Prostate gland (tissue), 2 donors: Measurements from ENCODE around the gene CNDP2. TPM values are rescaled to one million over a fixed set of nuclear protein-coding genes. Genes with fewer than 3 reads are reported as not detected.

ENCODE experiments used
- DNase-seq: peaks from one replicate; pipeline ENCODE4 v3.0.0-alpha.2; 2019; ENCODE audit warnings: low spot score
- H3K27ac ChIP-seq, 2 donors: fragments of 200-600 bp; sonication (generic); 2 replicates each; pipeline ENCODE4 v1.5.1; 2017 to 2019
- H3K27me3 ChIP-seq: fragments of 200-600 bp; sonication (generic); replicated peaks from 2 replicates; pipeline ENCODE4 v1.5.1; 2019; ENCODE audit not compliant: insufficient read depth
- H3K36me3 ChIP-seq, 2 donors: fragments of 200-600 bp; sonication (generic); 1 replicate in 1 of 2; 2 replicates in 1 of 2; pipeline versions ENCODE4 v1.5.1 to v1.8.1; 2017 to 2019
- H3K4me1 ChIP-seq: fragments of 200-600 bp; sonication (generic); replicated peaks from 2 replicates; pipeline ENCODE4 v1.5.1; 2019
- H3K4me3 ChIP-seq, 2 donors: fragments of 200-600 bp; sonication (generic); 2 replicates each; pipeline ENCODE4 v1.5.1; 2017 to 2019
- H3K9me3 ChIP-seq: fragments of 200-600 bp; sonication (generic); 2 replicates; pipeline ENCODE4 v1.5.1; 2017
- POLR2A ChIP-seq: fragments of 450-650 bp; IDR thresholded peaks from one replicate; pipeline ENCODE4 v1.6.1; 2016; ENCODE audit warnings: antibody characterized with exemption, mild to moderate bottlenecking
- POLR2AphosphoS5 ChIP-seq: sonication (generic); formaldehyde crosslinking; IDR thresholded peaks from one replicate; pipeline ENCODE4 v1.6.1; 2017; ENCODE audit warnings: antibody characterized with exemption
- WGBS: methylation state at CpG from one replicate; pipeline ENCODE4 v1.1.5; 2018; 5-methylcytosine and 5-hydroxymethylcytosine counted together
- intact Hi-C: fragments of 100-400 bp; cut with DNase I; formaldehyde crosslinking; loops from one replicate; pipeline ENCODE4 v1.14.2; 2022
- total RNA-seq, 2 donors: library from RNA; depleted of rRNA; stranded (reverse); fragments of >200 nt; gene quantifications; one replicate each; pipeline ENCODE4 v1.1.0, GENCODE V29; 2016
- TF ChIP-seq, protein P1 (sequence below), 4 experiments: fragments of 200-600 bp in 2 of 4; fragments of 450-650 bp in 2 of 4; sonication (generic) in 2 of 4; IDR thresholded peaks; 1 replicate in 3 of 4; 2 replicates in 1 of 4; pipeline ENCODE4 v1.5.1; 2016 to 2019; ENCODE audit warnings: antibody characterized with exemption in 4 of 4, mild to moderate bottlenecking in 2 of 4, moderate library complexity in 2 of 4

CNDP2 gene
- total RNA-seq, 2 donors from 2014 or later = 144 to 294 TPM

DNA sequence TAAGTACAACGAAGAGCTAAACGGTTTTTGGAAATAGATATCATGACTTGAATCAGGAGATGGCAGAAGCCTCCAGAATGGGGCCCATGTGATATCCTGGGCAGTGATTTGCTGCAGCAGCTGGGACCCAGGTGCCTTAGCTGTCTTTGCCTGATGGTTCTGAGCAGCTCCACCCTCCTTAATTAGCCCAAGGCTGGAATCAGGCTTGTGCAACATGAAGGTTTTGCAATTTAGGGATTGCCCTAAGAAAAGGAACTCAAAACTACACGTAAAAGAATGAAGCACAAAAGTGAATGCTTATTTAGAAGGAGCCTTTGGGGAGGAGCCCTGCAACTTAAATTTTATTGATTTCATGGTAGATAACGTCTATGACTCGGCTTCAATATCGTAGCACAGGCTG lies 17.3 kb upstream of the CNDP2 start:
- H3K9me3 ChIP-seq = no peaks in the 10 kb centered on the region
- WGBS = 75% methylated on average over 6 of the region's 6 CpGs
- no peaks in the 10 kb centered on the region for H3K36me3 ChIP-seq
- no peak overlapping the region for H3K27ac ChIP-seq
- no peak overlapping the region for H3K4me3 ChIP-seq
- DNase-seq = no peak
- H3K27me3 ChIP-seq = no peaks in the 10 kb centered on the region
- intact Hi-C loops = no loop called here
- TF ChIP-seq, protein P1, sequence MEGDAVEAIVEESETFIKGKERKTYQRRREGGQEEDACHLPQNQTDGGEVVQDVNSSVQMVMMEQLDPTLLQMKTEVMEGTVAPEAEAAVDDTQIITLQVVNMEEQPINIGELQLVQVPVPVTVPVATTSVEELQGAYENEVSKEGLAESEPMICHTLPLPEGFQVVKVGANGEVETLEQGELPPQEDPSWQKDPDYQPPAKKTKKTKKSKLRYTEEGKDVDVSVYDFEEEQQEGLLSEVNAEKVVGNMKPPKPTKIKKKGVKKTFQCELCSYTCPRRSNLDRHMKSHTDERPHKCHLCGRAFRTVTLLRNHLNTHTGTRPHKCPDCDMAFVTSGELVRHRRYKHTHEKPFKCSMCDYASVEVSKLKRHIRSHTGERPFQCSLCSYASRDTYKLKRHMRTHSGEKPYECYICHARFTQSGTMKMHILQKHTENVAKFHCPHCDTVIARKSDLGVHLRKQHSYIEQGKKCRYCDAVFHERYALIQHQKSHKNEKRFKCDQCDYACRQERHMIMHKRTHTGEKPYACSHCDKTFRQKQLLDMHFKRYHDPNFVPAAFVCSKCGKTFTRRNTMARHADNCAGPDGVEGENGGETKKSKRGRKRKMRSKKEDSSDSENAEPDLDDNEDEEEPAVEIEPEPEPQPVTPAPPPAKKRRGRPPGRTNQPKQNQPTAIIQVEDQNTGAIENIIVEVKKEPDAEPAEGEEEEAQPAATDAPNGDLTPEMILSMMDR (IDR thresholded peaks at IDR 0.05) = no peak
- no peak for TF ChIP-seq POLR2AphosphoS5
- H3K4me1 ChIP-seq = no peaks in the 10 kb centered on the region

DNA sequence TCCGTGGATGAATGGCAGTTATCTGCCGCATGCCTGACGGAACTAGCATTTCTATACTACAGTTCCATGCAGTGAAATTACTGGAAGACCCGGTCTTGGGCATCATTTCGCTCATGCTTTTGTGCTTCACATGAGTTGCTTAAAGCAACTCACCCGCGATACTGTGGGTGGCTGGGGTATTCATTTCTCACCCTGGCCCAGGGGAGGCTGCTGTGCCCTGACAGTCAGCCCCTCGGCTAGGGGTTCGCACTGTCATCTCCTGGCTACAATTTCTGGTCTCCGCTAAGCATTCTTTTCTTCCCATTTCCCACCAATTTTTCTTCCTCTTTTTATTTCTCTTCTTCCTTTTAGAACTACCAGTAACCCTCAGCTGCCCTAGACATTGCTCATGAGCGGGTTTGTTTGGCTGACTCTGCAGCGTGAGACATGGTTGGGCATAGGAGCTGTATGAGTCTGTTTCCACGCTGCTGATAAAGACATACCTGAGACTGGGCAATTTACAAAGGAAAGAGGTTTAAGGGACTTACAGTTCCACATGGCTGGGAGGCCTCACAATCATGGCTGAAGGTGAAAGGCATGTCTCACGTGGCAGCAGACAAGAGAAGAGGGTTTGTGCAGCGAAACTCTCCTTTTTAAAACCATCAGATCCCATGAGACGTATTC lies 16.5 kb upstream of the CNDP2 start:
- WGBS = 93% methylated on average over 16 of the region's 16 CpGs
- TF ChIP-seq, protein P1 (IDR thresholded peaks at IDR 0.05) = no peak
- TF ChIP-seq POLR2AphosphoS5 (no peak), POLR2A (no peak)
- no peaks in the 10 kb centered on the region for H3K9me3 ChIP-seq
- intact Hi-C loops = no loop called here
- H3K4me3 ChIP-seq = no peak overlapping the region
- H3K36me3 ChIP-seq = no peaks in the 10 kb centered on the region
- H3K27ac ChIP-seq = no peak overlapping the region
- no peak for DNase-seq
- no peaks in the 10 kb centered on the region for H3K4me1 ChIP-seq
- H3K27me3 ChIP-seq = no peaks in the 10 kb centered on the region

DNA sequence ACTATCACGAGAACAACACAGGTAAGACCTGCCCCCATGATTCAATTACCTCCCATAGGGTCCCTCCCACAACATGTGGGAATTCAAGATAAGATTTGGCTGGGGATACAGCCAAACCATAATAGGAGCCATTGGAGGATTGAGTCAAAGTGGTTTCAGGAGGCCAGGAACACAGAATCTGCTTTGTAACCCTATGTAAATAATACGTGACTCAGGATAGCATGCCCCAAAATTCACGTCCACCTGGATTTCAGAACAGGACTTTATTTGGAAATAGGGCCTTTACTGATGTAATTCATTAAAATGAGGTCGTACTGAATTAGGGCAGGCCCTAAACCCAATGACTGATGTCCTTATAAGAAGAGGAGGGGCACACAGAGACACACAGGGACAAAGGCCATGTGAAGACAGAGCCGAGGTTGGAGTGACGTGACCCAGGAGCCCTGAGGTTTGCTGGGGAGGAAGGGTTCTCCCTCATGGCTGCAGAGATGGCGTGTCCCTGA lies 16.0 kb upstream of the CNDP2 start:
- H3K27me3 ChIP-seq = no peaks in the 10 kb centered on the region
- no peak overlapping the region for H3K4me3 ChIP-seq
- no peak for DNase-seq
- TF ChIP-seq POLR2AphosphoS5 = no peak
- no peak for TF ChIP-seq POLR2A
- TF ChIP-seq, protein P1 (IDR thresholded peaks at IDR 0.05) = no peak
- H3K4me1 ChIP-seq = no peaks in the 10 kb centered on the region
- intact Hi-C loops = no loop called here
- 95% methylated on average over 7 of the region's 7 CpGs for WGBS
- H3K9me3 ChIP-seq = no peaks in the 10 kb centered on the region
- no peak overlapping the region for H3K27ac ChIP-seq
- no peaks in the 10 kb centered on the region for H3K36me3 ChIP-seq

DNA sequence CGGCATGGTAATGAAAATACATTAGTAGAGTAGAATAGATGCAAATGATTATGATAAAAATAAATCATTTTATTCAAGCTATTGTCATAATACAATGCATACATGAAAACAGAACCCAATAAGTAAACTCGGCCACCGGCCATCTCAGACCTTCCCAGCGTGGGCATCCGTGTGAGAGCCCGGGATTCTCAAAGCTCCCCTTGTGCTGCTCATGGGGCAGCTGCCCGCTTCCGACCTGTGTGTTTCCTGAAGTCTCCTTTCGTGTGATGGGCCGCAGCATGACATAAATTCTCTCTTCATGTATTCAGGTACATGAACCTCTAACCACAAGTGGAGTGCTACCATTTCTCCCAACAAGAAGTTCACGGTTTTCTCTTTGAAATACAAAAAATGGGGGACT lies 13.5 kb upstream of the CNDP2 start:
- no peak overlapping the region for H3K4me3 ChIP-seq
- H3K27me3 ChIP-seq = no peaks in the 10 kb centered on the region
- H3K27ac ChIP-seq = no peak overlapping the region
- intact Hi-C loops = no loop called here
- TF ChIP-seq POLR2A (no peak), POLR2AphosphoS5 (no peak)
- TF ChIP-seq, protein P1 (IDR thresholded peaks at IDR 0.05) = no peak
- no peaks in the 10 kb centered on the region for H3K9me3 ChIP-seq
- WGBS = 92% methylated on average over 11 of the region's 11 CpGs
- H3K36me3 ChIP-seq = no peaks in the 10 kb centered on the region
- no peaks in the 10 kb centered on the region for H3K4me1 ChIP-seq
- no peak for DNase-seq
